Activated naive CD8-positive, alpha-beta T cell (primary cell): ENCODE results near the gene DRC7.

Source experiments
- H3K27ac Mint-ChIP-seq: one replicate; pipeline ENCODE4 v1.8.0; 2021; ENCODE audit warnings: mixed read lengths
- H3K27me3 Mint-ChIP-seq: one replicate; pipeline ENCODE4 v1.8.0; 2021; ENCODE audit warnings: mixed read lengths
- H3K36me3 Mint-ChIP-seq: one replicate; pipeline ENCODE4 v1.8.0; 2021; ENCODE audit warnings: mixed read lengths
- H3K4me1 Mint-ChIP-seq: one replicate; pipeline ENCODE4 v1.8.0; 2021; ENCODE audit warnings: low read depth, mixed read lengths
- H3K4me3 Mint-ChIP-seq: one replicate; pipeline ENCODE4 v1.8.0; 2021; ENCODE audit warnings: mild to moderate bottlenecking, mixed read lengths
- H3K9me3 Mint-ChIP-seq: one replicate; pipeline ENCODE4 v1.8.0; 2021; ENCODE audit warnings: low read depth, mixed read lengths

The DRC7 gene

GRCh38 chr16:57692636-57693035 lies 2.0 kb upstream of the DRC7 start:
- no peaks in the 10 kb centered on the region for H3K9me3 Mint-ChIP-seq
- peaks cover 28% of the 10 kb centered on the region for H3K4me1 Mint-ChIP-seq
- H3K27me3 Mint-ChIP-seq = no peaks in the 10 kb centered on the region
- H3K36me3 Mint-ChIP-seq = no peaks in the 10 kb centered on the region
- no peak overlapping the region for H3K4me3 Mint-ChIP-seq
- H3K27ac Mint-ChIP-seq = no peak overlapping the region

GRCh38 chr16:57693550-57693949 lies 1.1 kb upstream of the DRC7 start:
- Mint-ChIP-seq H3K4me1 (peaks cover 26% of the 10 kb centered on the region), H3K36me3 (no peaks in the 10 kb centered on the region), H3K4me3 (no peak overlapping the region), H3K9me3 (no peaks in the 10 kb centered on the region), H3K27ac (no peak overlapping the region), H3K27me3 (no peaks in the 10 kb centered on the region)

GRCh38 chr16:57694231-57694724 lies 328 bp upstream of the DRC7 start:
- H3K4me1 Mint-ChIP-seq = peaks cover 21% of the 10 kb centered on the region
- H3K36me3 Mint-ChIP-seq = no peaks in the 10 kb centered on the region

GRCh38 chr16:57695680-57696069 lies 1.1 kb downstream of the DRC7 start:
- Mint-ChIP-seq H3K9me3 (no peaks in the 10 kb centered on the region), H3K36me3 (no peaks in the 10 kb centered on the region), H3K27ac (no peak overlapping the region), H3K4me3 (no peak overlapping the region), H3K27me3 (no peaks in the 10 kb centered on the region), H3K4me1 (peaks cover 10% of the 10 kb centered on the region)

More at GRCh38 chr16:57694231-57694724, 328 bp upstream of the DRC7 start:
- Mint-ChIP-seq H3K27ac (no peak overlapping the region), H3K4me3 (no peak overlapping the region), H3K9me3 (no peaks in the 10 kb centered on the region), H3K27me3 (no peaks in the 10 kb centered on the region)

GRCh38 chr16:57696240-57696639 lies 1.6 kb downstream of the DRC7 start:
- peaks cover 10% of the 10 kb centered on the region for H3K4me1 Mint-ChIP-seq
- no peak overlapping the region for H3K4me3 Mint-ChIP-seq
- H3K9me3 Mint-ChIP-seq = no peaks in the 10 kb centered on the region
- no peak overlapping the region for H3K27ac Mint-ChIP-seq
- no peaks in the 10 kb centered on the region for H3K27me3 Mint-ChIP-seq
- H3K36me3 Mint-ChIP-seq = no peaks in the 10 kb centered on the region

- Mint-ChIP-seq H3K4me3 (no peak overlapping the region), H3K36me3 (no peaks in the 10 kb centered on the region), H3K27ac (no peak overlapping the region), H3K4me1 (peaks cover 10% of the 10 kb centered on the region), H3K9me3 (no peaks in the 10 kb centered on the region), H3K27me3 (no peaks in the 10 kb centered on the region)
Observed at GRCh38 chr16:57697896-57698537, 3.4 kb downstream of the DRC7 start.

GRCh38 chr16:57698812-57699405 lies 4.3 kb downstream of the DRC7 start:
- Mint-ChIP-seq H3K4me3 (no peak overlapping the region), H3K27me3 (no peaks in the 10 kb centered on the region), H3K27ac (no peak overlapping the region), H3K9me3 (no peaks in the 10 kb centered on the region), H3K36me3 (no peaks in the 10 kb centered on the region), H3K4me1 (peaks cover 10% of the 10 kb centered on the region)

GRCh38 chr16:57699481-57699880 lies 4.9 kb downstream of the DRC7 start:
- no peaks in the 10 kb centered on the region for H3K9me3 Mint-ChIP-seq
- H3K4me3 Mint-ChIP-seq = no peak overlapping the region
- H3K36me3 Mint-ChIP-seq = no peaks in the 10 kb centered on the region
- no peak overlapping the region for H3K27ac Mint-ChIP-seq
- no peaks in the 10 kb centered on the region for H3K27me3 Mint-ChIP-seq
- peaks cover 10% of the 10 kb centered on the region for H3K4me1 Mint-ChIP-seq

GRCh38 chr16:57699899-57700298 lies 5.3 kb downstream of the DRC7 start:
- no peak overlapping the region for H3K4me3 Mint-ChIP-seq
- peaks cover 6% of the 10 kb centered on the region for H3K4me1 Mint-ChIP-seq
- H3K9me3 Mint-ChIP-seq = no peaks in the 10 kb centered on the region
- no peaks in the 10 kb centered on the region for H3K36me3 Mint-ChIP-seq
- no peak overlapping the region for H3K27ac Mint-ChIP-seq
- H3K27me3 Mint-ChIP-seq = no peaks in the 10 kb centered on the region

GRCh38 chr16:57700781-57701551 lies 6.4 kb downstream of the DRC7 start:
- H3K4me1 Mint-ChIP-seq = no peaks in the 10 kb centered on the region
- H3K9me3 Mint-ChIP-seq = no peaks in the 10 kb centered on the region
- no peak overlapping the region for H3K27ac Mint-ChIP-seq
- no peaks in the 10 kb centered on the region for H3K36me3 Mint-ChIP-seq
- no peak overlapping the region for H3K4me3 Mint-ChIP-seq
- H3K27me3 Mint-ChIP-seq = no peaks in the 10 kb centered on the region

- no peaks in the 10 kb centered on the region for H3K27me3 Mint-ChIP-seq
- no peaks in the 10 kb centered on the region for H3K36me3 Mint-ChIP-seq
- H3K4me1 Mint-ChIP-seq = no peaks in the 10 kb centered on the region
- no peaks in the 10 kb centered on the region for H3K9me3 Mint-ChIP-seq
- H3K4me3 Mint-ChIP-seq = no peak overlapping the region
- no peak overlapping the region for H3K27ac Mint-ChIP-seq
Observed at GRCh38 chr16:57701759-57702371, 7.3 kb downstream of the DRC7 start.

GRCh38 chr16:57703416-57704010 lies 8.9 kb downstream of the DRC7 start:
- no peak overlapping the region for H3K4me3 Mint-ChIP-seq
- H3K36me3 Mint-ChIP-seq = peaks cover 2% of the 10 kb centered on the region
- no peaks in the 10 kb centered on the region for H3K9me3 Mint-ChIP-seq
- H3K27ac Mint-ChIP-seq = no peak overlapping the region
- no peaks in the 10 kb centered on the region for H3K27me3 Mint-ChIP-seq
- H3K4me1 Mint-ChIP-seq = no peaks in the 10 kb centered on the region

- Mint-ChIP-seq H3K27me3 (no peaks in the 10 kb centered on the region), H3K4me1 (no peaks in the 10 kb centered on the region), H3K9me3 (no peaks in the 10 kb centered on the region), H3K36me3 (peaks cover 2% of the 10 kb centered on the region), H3K4me3 (no peak overlapping the region), H3K27ac (no peak overlapping the region)
Observed at GRCh38 chr16:57704011-57704904, 9.7 kb downstream of the DRC7 start.
